ENCODE results near the gene IL1A.

GRCh38 chr2:112751451-112752197, 32.7 kb downstream of the IL1A start:
- TF ChIP-seq, protein P1, sequence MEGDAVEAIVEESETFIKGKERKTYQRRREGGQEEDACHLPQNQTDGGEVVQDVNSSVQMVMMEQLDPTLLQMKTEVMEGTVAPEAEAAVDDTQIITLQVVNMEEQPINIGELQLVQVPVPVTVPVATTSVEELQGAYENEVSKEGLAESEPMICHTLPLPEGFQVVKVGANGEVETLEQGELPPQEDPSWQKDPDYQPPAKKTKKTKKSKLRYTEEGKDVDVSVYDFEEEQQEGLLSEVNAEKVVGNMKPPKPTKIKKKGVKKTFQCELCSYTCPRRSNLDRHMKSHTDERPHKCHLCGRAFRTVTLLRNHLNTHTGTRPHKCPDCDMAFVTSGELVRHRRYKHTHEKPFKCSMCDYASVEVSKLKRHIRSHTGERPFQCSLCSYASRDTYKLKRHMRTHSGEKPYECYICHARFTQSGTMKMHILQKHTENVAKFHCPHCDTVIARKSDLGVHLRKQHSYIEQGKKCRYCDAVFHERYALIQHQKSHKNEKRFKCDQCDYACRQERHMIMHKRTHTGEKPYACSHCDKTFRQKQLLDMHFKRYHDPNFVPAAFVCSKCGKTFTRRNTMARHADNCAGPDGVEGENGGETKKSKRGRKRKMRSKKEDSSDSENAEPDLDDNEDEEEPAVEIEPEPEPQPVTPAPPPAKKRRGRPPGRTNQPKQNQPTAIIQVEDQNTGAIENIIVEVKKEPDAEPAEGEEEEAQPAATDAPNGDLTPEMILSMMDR (IDR thresholded peaks at IDR 0.05), result no peak
- TF ChIP-seq GATA2 (CRISPR knock-in tag; IDR thresholded peaks at IDR 0.05) (no peak), POLR2AphosphoS5 (IDR thresholded peaks at IDR 0.05; ENCODE audit: low read depth, low read length) (no peak), EP300 (IDR thresholded peaks at IDR 0.05; ENCODE audit: borderline replicate concordance in 1 of 2, low read depth in 1 of 2, low read length in 1 of 2) (no peak), EZH2phosphoT487 (IDR thresholded peaks at IDR 0.05; ENCODE audit: borderline replicate concordance, low read depth) (no peak), NRF1 (IDR thresholded peaks at IDR 0.05; ENCODE audit: low read depth, low read length) (no peak), ELF1 (IDR thresholded peaks at IDR 0.05) (no peak), YY1 (IDR thresholded peaks at IDR 0.05; ENCODE audit: low read depth) (no peak), MAX (IDR thresholded peaks at IDR 0.05; ENCODE audit: low read depth) (no peak)
- TF ChIP-seq, protein P2, sequence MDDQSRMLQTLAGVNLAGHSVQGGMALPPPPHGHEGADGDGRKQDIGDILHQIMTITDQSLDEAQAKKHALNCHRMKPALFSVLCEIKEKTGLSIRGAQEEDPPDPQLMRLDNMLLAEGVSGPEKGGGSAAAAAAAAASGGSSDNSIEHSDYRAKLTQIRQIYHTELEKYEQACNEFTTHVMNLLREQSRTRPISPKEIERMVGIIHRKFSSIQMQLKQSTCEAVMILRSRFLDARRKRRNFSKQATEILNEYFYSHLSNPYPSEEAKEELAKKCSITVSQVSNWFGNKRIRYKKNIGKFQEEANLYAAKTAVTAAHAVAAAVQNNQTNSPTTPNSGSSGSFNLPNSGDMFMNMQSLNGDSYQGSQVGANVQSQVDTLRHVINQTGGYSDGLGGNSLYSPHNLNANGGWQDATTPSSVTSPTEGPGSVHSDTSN (IDR thresholded peaks at IDR 0.05), result no peak
